Kidney epithelial cell (primary cell): ENCODE results near the gene MCTP1. TPM values are rescaled to one million over a fixed set of nuclear protein-coding genes. Genes with fewer than 3 reads are reported as not detected.
"Not testable (repeated sequence)": the region's sequence is repeated elsewhere in the genome, so short reads cannot be mapped to it uniquely, and the experiment has no call there.

Experiments
- DNase-seq: peaks from one replicate; pipeline ENCODE4 v3.0.0-alpha.2; 2010; ENCODE audit warnings: low read depth
- H3K27me3 ChIP-seq: 2 replicates; pipeline ENCODE4 v1.6.0; 2011; ENCODE audit warnings: low read length; ENCODE audit not compliant: control insufficient read depth, insufficient read depth
- H3K36me3 ChIP-seq: 2 replicates; pipeline ENCODE4 v1.5.1; 2011; ENCODE audit warnings: low read length; ENCODE audit not compliant: control insufficient read depth, insufficient read depth
- H3K4me3 ChIP-seq: 2 replicates; pipeline ENCODE4 v1.5.1; 2011; ENCODE audit warnings: low read depth, mild to moderate bottlenecking, control low read depth, low read length
- total RNA-seq: library from RNA; depleted of rRNA; stranded (reverse); fragments of >200 nt; gene quantifications from 2 replicates; pipeline ENCODE4 v1.2.3, GENCODE V29; 2015
- TF ChIP-seq, protein P1 (sequence below): IDR thresholded peaks from 2 replicates; pipeline ENCODE4 v1.5.1; 2011; ENCODE audit warnings: mild to moderate bottlenecking, moderate library complexity, low read length, control low read depth, inconsistent platforms; ENCODE audit not compliant: insufficient read depth, poor library complexity, severe bottlenecking

Gene MCTP1
- total RNA-seq, 1 donor from 2014 or later, result 12.9 TPM

DNA sequence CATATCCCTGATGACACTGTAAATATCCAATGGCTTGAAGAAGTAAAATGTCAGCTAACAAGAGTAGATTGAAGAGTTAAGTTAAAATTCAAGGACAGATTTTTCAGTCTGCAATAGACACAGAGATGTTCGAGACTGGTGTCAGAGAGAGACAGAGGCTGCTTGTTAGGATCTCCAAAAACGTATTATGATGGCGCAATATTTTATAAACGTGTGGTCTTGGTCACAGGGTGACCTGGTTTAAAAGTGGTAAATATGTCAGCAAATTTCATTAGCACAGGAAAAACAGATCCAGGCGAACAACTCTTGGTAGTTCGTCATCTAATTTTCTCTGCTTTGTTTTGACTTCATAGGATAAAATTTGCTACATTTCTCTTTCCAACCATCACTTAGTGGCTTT lies 317.4 kb downstream of the MCTP1 start:
- H3K36me3 ChIP-seq, result no peaks in the 10 kb centered on the region
- no peak for DNase-seq
- TF ChIP-seq, protein P1, sequence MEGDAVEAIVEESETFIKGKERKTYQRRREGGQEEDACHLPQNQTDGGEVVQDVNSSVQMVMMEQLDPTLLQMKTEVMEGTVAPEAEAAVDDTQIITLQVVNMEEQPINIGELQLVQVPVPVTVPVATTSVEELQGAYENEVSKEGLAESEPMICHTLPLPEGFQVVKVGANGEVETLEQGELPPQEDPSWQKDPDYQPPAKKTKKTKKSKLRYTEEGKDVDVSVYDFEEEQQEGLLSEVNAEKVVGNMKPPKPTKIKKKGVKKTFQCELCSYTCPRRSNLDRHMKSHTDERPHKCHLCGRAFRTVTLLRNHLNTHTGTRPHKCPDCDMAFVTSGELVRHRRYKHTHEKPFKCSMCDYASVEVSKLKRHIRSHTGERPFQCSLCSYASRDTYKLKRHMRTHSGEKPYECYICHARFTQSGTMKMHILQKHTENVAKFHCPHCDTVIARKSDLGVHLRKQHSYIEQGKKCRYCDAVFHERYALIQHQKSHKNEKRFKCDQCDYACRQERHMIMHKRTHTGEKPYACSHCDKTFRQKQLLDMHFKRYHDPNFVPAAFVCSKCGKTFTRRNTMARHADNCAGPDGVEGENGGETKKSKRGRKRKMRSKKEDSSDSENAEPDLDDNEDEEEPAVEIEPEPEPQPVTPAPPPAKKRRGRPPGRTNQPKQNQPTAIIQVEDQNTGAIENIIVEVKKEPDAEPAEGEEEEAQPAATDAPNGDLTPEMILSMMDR, result no peak
- no peak overlapping the region for H3K4me3 ChIP-seq
- H3K27me3 ChIP-seq, result no peaks in the 10 kb centered on the region

DNA sequence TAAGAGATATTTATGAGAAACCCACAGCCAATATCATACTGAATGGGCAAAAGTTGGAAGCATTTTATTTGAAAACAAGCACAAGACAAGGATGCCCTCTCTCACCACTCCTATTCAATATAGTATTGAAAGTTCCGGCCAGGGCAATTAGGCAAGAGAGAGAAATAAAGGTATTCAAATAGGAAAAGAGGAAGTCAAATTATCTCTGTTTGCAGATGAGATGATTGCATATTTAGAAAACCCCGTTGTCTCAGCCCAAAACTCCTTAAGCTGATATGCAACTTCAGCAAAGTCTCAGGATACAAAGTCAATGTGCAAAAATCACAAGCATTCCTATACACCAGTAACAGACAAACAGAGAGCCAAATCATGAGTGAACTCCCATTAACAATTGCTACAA lies 325.6 kb downstream of the MCTP1 start:
- not testable (repeated sequence) for DNase-seq, H3K27me3 ChIP-seq, H3K36me3 ChIP-seq, H3K4me3 ChIP-seq

DNA sequence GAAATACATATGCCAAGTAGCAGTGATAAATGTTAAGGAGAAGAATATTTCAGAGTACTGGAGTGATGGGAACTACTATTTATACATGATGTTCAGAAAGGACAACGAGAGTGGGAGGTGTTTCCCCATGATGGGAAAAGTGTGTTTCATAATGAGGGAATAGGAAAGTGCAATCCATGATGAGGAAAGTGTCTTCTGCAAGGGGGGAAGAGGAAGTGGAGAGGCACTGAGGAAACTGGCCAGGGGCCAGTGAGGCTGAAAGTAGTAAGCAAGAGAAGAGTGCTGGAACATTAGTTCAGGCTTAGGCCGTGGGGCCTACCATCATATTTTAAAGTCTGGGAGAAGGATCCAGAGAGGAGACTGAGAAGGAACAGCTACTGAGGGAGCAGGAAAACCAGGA lies 339.2 kb downstream of the MCTP1 start:
- no peak overlapping the region for H3K4me3 ChIP-seq
- no peaks in the 10 kb centered on the region for H3K36me3 ChIP-seq
- TF ChIP-seq, protein P1, result no peak
- DNase-seq, result no peak
- H3K27me3 ChIP-seq, result no peaks in the 10 kb centered on the region

DNA sequence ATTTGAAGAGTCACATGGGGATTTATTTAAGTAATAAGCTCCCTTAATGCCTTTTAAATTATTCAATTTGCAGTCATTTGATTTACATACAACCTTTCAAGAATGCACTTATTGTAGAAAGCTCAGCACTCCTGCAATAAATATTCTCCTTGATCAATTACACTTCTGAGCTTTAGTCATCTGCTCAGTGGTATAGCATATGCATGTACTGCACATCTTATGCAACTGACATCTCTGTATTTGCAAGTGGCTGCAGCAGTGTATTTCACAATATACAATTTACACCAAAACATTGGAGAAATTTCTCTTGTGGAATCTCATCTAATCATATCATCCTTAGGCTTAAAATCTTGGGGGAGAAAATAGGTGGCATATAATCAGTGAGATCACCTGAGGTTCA lies 340.7 kb downstream of the MCTP1 start:
- H3K27me3 ChIP-seq, result no peaks in the 10 kb centered on the region
- TF ChIP-seq, protein P1, result no peak
- no peaks in the 10 kb centered on the region for H3K36me3 ChIP-seq
- DNase-seq, result no peak
- H3K4me3 ChIP-seq, result no peak overlapping the region

DNA sequence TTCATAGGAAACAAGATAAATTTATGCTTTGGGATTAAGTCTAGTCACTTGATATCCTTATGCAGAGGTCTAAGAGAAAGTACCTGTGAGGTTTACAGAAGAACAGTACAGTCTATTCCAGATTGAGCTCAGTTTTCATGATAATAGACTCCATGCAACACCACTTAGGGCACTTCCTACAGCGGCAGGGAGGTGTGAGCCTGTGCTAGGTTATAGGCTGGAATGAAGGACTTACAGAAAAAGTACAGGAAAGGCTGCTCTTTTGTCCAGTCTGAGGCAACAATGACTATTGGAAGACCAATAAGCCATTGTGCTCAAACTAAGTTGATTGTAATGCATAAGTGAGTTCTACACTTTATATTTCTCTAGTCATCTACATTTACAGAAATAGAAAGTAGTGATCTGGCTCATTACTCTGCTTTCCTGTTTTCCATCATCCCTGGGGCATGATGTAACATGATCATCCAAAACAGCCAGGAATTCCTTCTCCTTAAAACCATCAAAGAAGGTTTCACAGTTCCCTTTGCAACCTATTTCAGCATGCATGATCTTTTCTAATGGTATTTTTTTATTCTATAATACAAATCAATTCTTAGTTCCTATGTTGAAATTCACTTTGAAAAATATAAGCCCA lies 343.7 kb downstream of the MCTP1 start:
- no peak overlapping the region for H3K4me3 ChIP-seq
- H3K36me3 ChIP-seq, result no peaks in the 10 kb centered on the region
- no peak for DNase-seq
- TF ChIP-seq, protein P1, result no peak
- no peaks in the 10 kb centered on the region for H3K27me3 ChIP-seq

DNA sequence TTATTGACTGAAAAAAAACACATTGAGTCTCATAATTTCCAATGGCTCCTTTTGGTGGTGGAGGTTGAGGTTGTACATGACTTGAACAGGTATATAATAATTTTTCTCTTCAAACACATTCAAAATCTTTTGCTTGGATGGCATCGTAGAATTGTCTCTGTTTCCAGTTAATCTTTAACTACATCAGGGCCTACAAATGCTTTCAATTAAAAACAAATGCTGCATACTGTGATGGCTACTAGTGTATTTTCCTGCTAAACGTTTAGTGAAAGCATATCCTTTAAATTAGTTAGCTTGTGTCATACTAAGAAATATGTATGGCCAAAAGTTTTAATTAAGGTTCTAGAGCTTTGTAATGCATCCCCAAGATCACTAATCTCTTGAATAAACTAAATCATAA lies 352.6 kb downstream of the MCTP1 start:
- no peak for DNase-seq
- TF ChIP-seq, protein P1, result no peak

More for the DNA sequence above, 352.6 kb downstream of the MCTP1 start:
- Histone ChIP-seq H3K27me3 (no peaks in the 10 kb centered on the region), H3K4me3 (no peak overlapping the region), H3K36me3 (no peaks in the 10 kb centered on the region)
